SH-SY5Y (cell line): Measurements from ENCODE around the gene CAMK2D.

Experiments
- GATA2 ChIP-seq: IDR thresholded peaks from 2 replicates; pipeline ENCODE4 v1.6.1; 2011; ENCODE audit warnings: mild to moderate bottlenecking, low read depth, low read length
- GATA3 ChIP-seq: IDR thresholded peaks from 2 replicates; pipeline ENCODE4 v1.6.1; 2011; ENCODE audit warnings: low read depth, mild to moderate bottlenecking, low read length, moderate library complexity

DNA sequence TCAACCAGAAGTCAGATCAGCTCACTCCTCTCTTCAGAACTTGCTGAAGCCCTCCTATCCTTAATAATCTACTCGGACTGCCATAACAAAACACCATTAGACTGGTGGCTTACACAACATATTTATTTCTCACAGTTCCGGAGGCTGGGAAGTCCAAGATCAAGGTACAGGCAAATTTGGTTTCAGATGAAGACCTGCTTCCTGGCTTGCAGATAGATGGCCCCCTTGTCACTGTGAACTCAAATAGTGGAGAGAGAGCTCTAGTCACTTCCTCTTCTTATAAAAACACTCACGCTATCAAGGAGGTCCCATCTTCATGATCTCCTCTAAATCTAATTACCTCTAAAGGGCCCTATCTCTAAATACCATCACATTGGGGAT, 125.1 kb downstream of the CAMK2D start:
- no peak for TF ChIP-seq GATA2
- no peak for TF ChIP-seq GATA3
